Endothelial cell of umbilical vein (primary cell): ENCODE data around the gene SELENOO. TPM values are rescaled to one million over a fixed set of nuclear protein-coding genes. Genes with fewer than 3 reads are reported as not detected.

Experiments
- BruUV-seq: library from RNA; stranded (reverse); fragments of 400-500 nt; replicated peaks from 2 replicates; lab custom pipeline; 2021; lab: Mats Ljungman, UMichigan
- CTCF ChIA-PET: fragments of 300-600, 350-600 bp; sonication (Branson Sonifier 250); formaldehyde crosslinking; loops from one replicate; lab custom pipeline; 2021; ENCODE audit warnings: antibody characterized with exemption, inconsistent platforms; lab: Charles Lee
- POLR2A ChIA-PET: fragments of 300-600, 350-600 bp; sonication (Branson Sonifier 250); formaldehyde crosslinking; loops from one replicate; lab custom pipeline; 2021; ENCODE audit warnings: antibody characterized with exemption, inconsistent platforms; lab: Charles Lee
- DNase-seq: peaks from one replicate; pipeline ENCODE4 v3.0.0-alpha.2; 2011; ENCODE audit warnings: low read depth, low spot score
- FAIRE-seq: peaks from 2 replicates; lab custom pipeline; 2011; peaks lifted over from hg19 to GRCh38; lab: Jason Lieb, UNC
- H2AFZ ChIP-seq: 2 replicates; pipeline ENCODE4 v1.6.0; 2012; ENCODE audit warnings: low read depth, low read length, control low read depth, inconsistent platforms
- H3K27ac ChIP-seq: 2 replicates; pipeline ENCODE4 v1.5.1; 2011; ENCODE audit warnings: low read depth, mild to moderate bottlenecking, control low read depth, low read length, moderate library complexity; ENCODE audit not compliant: insufficient read depth
- H3K27me3 ChIP-seq, 2 experiments: 2 replicates each; pipeline versions ENCODE4 v1.6.0 to v1.6.1; 2011; ENCODE audit warnings: low read length in 2 of 2, mixed read lengths in 1 of 2; ENCODE audit not compliant: control insufficient read depth in 2 of 2, insufficient read depth in 2 of 2
- H3K36me3 ChIP-seq, 2 experiments: 2 replicates in 1 of 2; 3 replicates in 1 of 2; pipeline ENCODE4 v1.5.1; 2011; ENCODE audit warnings: low read length in 2 of 2, mild to moderate bottlenecking in 1 of 2, moderate library complexity in 1 of 2; ENCODE audit not compliant: control insufficient read depth in 2 of 2, insufficient read depth in 2 of 2; ENCODE audit errors: extremely low read depth in 1 of 2
- H3K4me1 ChIP-seq: 3 replicates; pipeline ENCODE4 v1.5.1; 2011; ENCODE audit warnings: mild to moderate bottlenecking, low read length; ENCODE audit not compliant: control insufficient read depth, insufficient read depth; ENCODE audit errors: extremely low read depth
- H3K4me2 ChIP-seq: 2 replicates; pipeline ENCODE4 v1.6.1; 2011; ENCODE audit warnings: low read length, control low read depth, mixed read lengths; ENCODE audit not compliant: insufficient read depth
- H3K4me3 ChIP-seq, 3 experiments: fragments of 200-600 bp in 1 of 3; sonication (generic), shearing (Covaris generic) in 1 of 3; replicated peaks in 1 of 3; 2 replicates each; pipeline ENCODE4 v1.5.1; 2011 to 2016; ENCODE audit warnings: control low read depth in 3 of 3, low read length in 3 of 3, mild to moderate bottlenecking in 2 of 3, inconsistent platforms in 1 of 3, low read depth in 1 of 3, moderate library complexity in 1 of 3; ENCODE audit not compliant: insufficient read depth in 1 of 3
- H3K79me2 ChIP-seq: 2 replicates; pipeline ENCODE4 v1.6.0; 2012; ENCODE audit warnings: low read length, inconsistent platforms; ENCODE audit not compliant: control insufficient read depth, insufficient read depth
- H3K9ac ChIP-seq: replicated peaks from 2 replicates; pipeline ENCODE3; 2011; ENCODE audit warnings: low read length, control low read depth; ENCODE audit not compliant: insufficient read depth; ENCODE audit errors: extremely low read depth
- H3K9me1 ChIP-seq: replicated peaks from 3 replicates; pipeline ENCODE4 v1.6.0; 2011; ENCODE audit warnings: mild to moderate bottlenecking, low read length; ENCODE audit not compliant: control insufficient read depth, insufficient read depth; ENCODE audit errors: extremely low read depth
- H3K9me3 ChIP-seq: replicated peaks from 2 replicates; pipeline ENCODE4 v1.5.1; 2012; ENCODE audit warnings: low read length, inconsistent platforms; ENCODE audit not compliant: control insufficient read depth, insufficient read depth
- H4K20me1 ChIP-seq: replicated peaks from 2 replicates; pipeline ENCODE3; 2011; ENCODE audit warnings: mild to moderate bottlenecking, low read length; ENCODE audit not compliant: control insufficient read depth, insufficient read depth; ENCODE audit errors: extremely low read depth
- EZH2 ChIP-seq: IDR thresholded peaks from 2 replicates; pipeline ENCODE4 v1.6.1; 2012; ENCODE audit warnings: borderline replicate concordance, low read depth, mild to moderate bottlenecking, moderate library complexity, low read length, inconsistent platforms; ENCODE audit not compliant: severe bottlenecking
- FOS ChIP-seq: IDR thresholded peaks from 2 replicates; pipeline ENCODE4 v1.6.1; 2011; ENCODE audit warnings: mild to moderate bottlenecking, low read length, moderate library complexity, borderline replicate concordance; ENCODE audit not compliant: insufficient read depth
- GATA2 ChIP-seq: IDR thresholded peaks from 2 replicates; pipeline ENCODE4 v1.7.0; 2011; ENCODE audit warnings: low read depth, mild to moderate bottlenecking, moderate library complexity, mixed read lengths, low read length; ENCODE audit not compliant: insufficient read length, insufficient read depth
- JUN ChIP-seq: IDR thresholded peaks from 2 replicates; pipeline ENCODE4 v1.6.1; 2011; ENCODE audit warnings: borderline replicate concordance, low read depth; ENCODE audit not compliant: insufficient read length, insufficient read depth
- MAX ChIP-seq: IDR thresholded peaks from 2 replicates; pipeline ENCODE4 v1.6.1; 2011; ENCODE audit not compliant: insufficient read depth, insufficient read length
- MYC ChIP-seq: IDR thresholded peaks from one replicate; pipeline ENCODE4 v1.6.1; 2011; ENCODE audit warnings: mild to moderate bottlenecking, low read depth, low read length
- POLR2A ChIP-seq: IDR thresholded peaks from 2 replicates; pipeline ENCODE4 v1.6.1; 2012; ENCODE audit warnings: low read depth, mild to moderate bottlenecking, control low read depth, low read length
- POLR2AphosphoS5 ChIP-seq: IDR thresholded peaks from 2 replicates; pipeline ENCODE4 v1.6.1; 2012; ENCODE audit warnings: low read depth, mild to moderate bottlenecking, control low read depth, low read length, moderate library complexity; ENCODE audit not compliant: insufficient read depth
- dilution Hi-C: fragments of 300-500 bp; cut with MboI; formaldehyde crosslinking; loops from one replicate; pipeline ENCODE4 v1.15.0; 2019; ENCODE audit warnings: low sequenced_read_pairs; ENCODE audit not compliant: extremely low pct_ligation_motif_present
- intact Hi-C: fragments of 100-400 bp; cut with micrococcal nuclease; formaldehyde crosslinking; loops from one replicate; pipeline ENCODE4 v1.10.0; 2022
- polyA plus RNA-seq, 4 experiments: library from polyadenylated mRNA; depleted of rRNA in 3 of 4; stranded (reverse) in 3 of 4; unstranded in 1 of 4; fragments of >200 nt; gene quantifications; 2 replicates each; pipeline versions ENCODE4 v1.2.1 to v1.2.3, GENCODE V29; 2011 to 2012; ENCODE audit warnings: missing spikeins in 1 of 4
- total RNA-seq: library from RNA; stranded (reverse); gene quantifications from 2 replicates; pipeline ENCODE4 v1.2.3, GENCODE V29; 2021
- TF ChIP-seq, protein P1 (sequence below), 2 donors: IDR thresholded peaks; 1 replicate in 1 of 2; 2 replicates in 1 of 2; pipeline ENCODE4 v1.5.1; 2011; ENCODE audit warnings: low read length in 2 of 2, mild to moderate bottlenecking in 2 of 2, moderate library complexity in 2 of 2, control low read depth in 1 of 2, inconsistent platforms in 1 of 2, low read depth in 1 of 2; ENCODE audit not compliant: insufficient read depth in 1 of 2; ENCODE audit errors: extremely low read depth in 1 of 2

Gene SELENOO
- total and polyA plus RNA-seq, 2 donors (not counting 3 experiments of a cell fraction or from before 2014, with no cell fraction given): 24.1 to 37.5 TPM

- H4K20me1 ChIP-seq: no peaks in the 10 kb centered on the region
- TF ChIP-seq EZH2: no peak
- no peak for TF ChIP-seq FOS
- TF ChIP-seq POLR2A: no peak
- TF ChIP-seq MAX: no peak
- TF ChIP-seq, protein P1, sequence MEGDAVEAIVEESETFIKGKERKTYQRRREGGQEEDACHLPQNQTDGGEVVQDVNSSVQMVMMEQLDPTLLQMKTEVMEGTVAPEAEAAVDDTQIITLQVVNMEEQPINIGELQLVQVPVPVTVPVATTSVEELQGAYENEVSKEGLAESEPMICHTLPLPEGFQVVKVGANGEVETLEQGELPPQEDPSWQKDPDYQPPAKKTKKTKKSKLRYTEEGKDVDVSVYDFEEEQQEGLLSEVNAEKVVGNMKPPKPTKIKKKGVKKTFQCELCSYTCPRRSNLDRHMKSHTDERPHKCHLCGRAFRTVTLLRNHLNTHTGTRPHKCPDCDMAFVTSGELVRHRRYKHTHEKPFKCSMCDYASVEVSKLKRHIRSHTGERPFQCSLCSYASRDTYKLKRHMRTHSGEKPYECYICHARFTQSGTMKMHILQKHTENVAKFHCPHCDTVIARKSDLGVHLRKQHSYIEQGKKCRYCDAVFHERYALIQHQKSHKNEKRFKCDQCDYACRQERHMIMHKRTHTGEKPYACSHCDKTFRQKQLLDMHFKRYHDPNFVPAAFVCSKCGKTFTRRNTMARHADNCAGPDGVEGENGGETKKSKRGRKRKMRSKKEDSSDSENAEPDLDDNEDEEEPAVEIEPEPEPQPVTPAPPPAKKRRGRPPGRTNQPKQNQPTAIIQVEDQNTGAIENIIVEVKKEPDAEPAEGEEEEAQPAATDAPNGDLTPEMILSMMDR (IDR thresholded peaks at IDR 0.05; ENCODE audit: extremely low read depth in 1 of 2, insufficient read depth in 1 of 2, low read depth in 1 of 2, low read length in 2 of 2): no peak
- TF ChIP-seq MYC: no peak
- no peak for TF ChIP-seq JUN
- no peak for TF ChIP-seq GATA2
- TF ChIP-seq POLR2AphosphoS5: no peak
- no TSS peak for BruUV-seq
- DNase-seq: no peak
- ChIA-PET CTCF (interaction anchor here (1.5 to 4.9 kb wide), 2 partner anchors 13 to 62 kb away, joined by 3 to 41 read pairs; partner anchors contain the start of gene HDAC10), POLR2A (no interaction called here)
- no peaks in the 10 kb centered on the region for H3K27me3 ChIP-seq
- no peaks in the 10 kb centered on the region for H3K9me3 ChIP-seq
- H3K9ac ChIP-seq: no peak overlapping the region
- dilution Hi-C loops (no loop called here), intact Hi-C loops (no loop called here)
- no peak for FAIRE-seq
- no peak overlapping the region for H3K4me2 ChIP-seq
- peaks cover 12% of the 10 kb centered on the region for H3K79me2 ChIP-seq
- no peak overlapping the region for H2AFZ ChIP-seq
- H3K4me1 ChIP-seq: peaks cover 11% of the 10 kb centered on the region
- no peak overlapping the region for H3K4me3 ChIP-seq
- peaks cover 0 to 4% of the 10 kb centered on the region in 2 experiments for H3K36me3 ChIP-seq
- H3K9me1 ChIP-seq: no peaks in the 10 kb centered on the region
- no peak overlapping the region for H3K27ac ChIP-seq
These were observed 63.4 kb downstream of the SELENOO start for GRCh38 chr22:50264104-50264745.
